Measurements from ENCODE around the gene CRTAP.

DNA sequence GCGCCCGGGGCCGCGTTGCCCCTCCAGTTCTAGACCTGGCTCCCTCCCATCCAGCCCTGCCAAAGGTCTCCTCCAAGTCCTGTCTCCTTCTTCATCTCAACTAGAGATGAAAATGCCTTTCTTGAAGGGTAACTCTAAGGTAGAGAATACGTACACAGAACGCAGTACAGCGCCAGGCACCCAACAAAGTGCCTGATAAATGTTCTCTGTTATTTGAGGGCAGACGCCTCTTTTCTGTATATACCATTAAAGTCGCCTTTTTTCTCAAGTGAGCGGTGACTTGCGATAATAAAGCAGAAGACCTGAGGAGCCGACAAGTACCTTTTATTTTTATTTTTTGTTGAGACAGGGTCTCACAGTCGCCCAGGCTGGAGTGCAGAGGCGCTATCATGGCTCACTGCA lies 809 bp downstream of the CRTAP start:
- TF ChIP-seq, protein P1, sequence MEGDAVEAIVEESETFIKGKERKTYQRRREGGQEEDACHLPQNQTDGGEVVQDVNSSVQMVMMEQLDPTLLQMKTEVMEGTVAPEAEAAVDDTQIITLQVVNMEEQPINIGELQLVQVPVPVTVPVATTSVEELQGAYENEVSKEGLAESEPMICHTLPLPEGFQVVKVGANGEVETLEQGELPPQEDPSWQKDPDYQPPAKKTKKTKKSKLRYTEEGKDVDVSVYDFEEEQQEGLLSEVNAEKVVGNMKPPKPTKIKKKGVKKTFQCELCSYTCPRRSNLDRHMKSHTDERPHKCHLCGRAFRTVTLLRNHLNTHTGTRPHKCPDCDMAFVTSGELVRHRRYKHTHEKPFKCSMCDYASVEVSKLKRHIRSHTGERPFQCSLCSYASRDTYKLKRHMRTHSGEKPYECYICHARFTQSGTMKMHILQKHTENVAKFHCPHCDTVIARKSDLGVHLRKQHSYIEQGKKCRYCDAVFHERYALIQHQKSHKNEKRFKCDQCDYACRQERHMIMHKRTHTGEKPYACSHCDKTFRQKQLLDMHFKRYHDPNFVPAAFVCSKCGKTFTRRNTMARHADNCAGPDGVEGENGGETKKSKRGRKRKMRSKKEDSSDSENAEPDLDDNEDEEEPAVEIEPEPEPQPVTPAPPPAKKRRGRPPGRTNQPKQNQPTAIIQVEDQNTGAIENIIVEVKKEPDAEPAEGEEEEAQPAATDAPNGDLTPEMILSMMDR (IDR thresholded peaks at IDR 0.05) = no peak
- TF ChIP-seq POLR2A (IDR thresholded peaks at IDR 0.05) = no peak

Data from right lobe of liver (tissue), 4 donors.